SK-N-MC (cell line): ENCODE data around the gene WDHD1.
"Not testable (repeated sequence)": the region's sequence is repeated elsewhere in the genome, so short reads cannot be mapped to it uniquely, and the experiment has no call there.

ENCODE experiments used
- EZH2 ChIP-seq: fragments of 200-600 bp; sonication (generic); IDR thresholded peaks from one replicate; pipeline ENCODE4 v1.6.1; 2017; ENCODE audit warnings: antibody characterized with exemption
- POLR2AphosphoS5 ChIP-seq: IDR thresholded peaks from 2 replicates; pipeline ENCODE4 v1.6.1; 2012; ENCODE audit warnings: mild to moderate bottlenecking, low read depth, low read length, borderline replicate concordance

- TF ChIP-seq EZH2, POLR2AphosphoS5: not testable (repeated sequence)
Observed at GRCh38 chr14:55064896-55065295, 38.0 kb upstream of the WDHD1 start.
